HepG2 (cell line): ENCODE results near the gene FAM222B. TPM values are rescaled to one million over a fixed set of nuclear protein-coding genes. Genes with fewer than 3 reads are reported as not detected.

Source experiments
- BRD4 ChIP-seq: sonication (generic); formaldehyde crosslinking; IDR thresholded peaks from 2 replicates; pipeline ENCODE4 v1.4.0; 2020; ENCODE audit warnings: missing genetic modification reagents
- CBX2 ChIP-seq, 2 experiments: fragments of 200-600 bp in 1 of 2; sonication (generic); formaldehyde crosslinking in 1 of 2; IDR thresholded peaks; 2 replicates each; pipeline versions ENCODE4 v1.7.0 to v1.8.1; 2018 to 2022; ENCODE audit warnings: low read depth in 2 of 2, low read length in 1 of 2, mild to moderate bottlenecking in 1 of 2, missing genetic modification reagents in 1 of 2
- CEBPB ChIP-seq: IDR thresholded peaks from 2 replicates; pipeline ENCODE4 v1.6.1; 2011; ENCODE audit warnings: low read depth, low read length, improper control_type of control experiment, borderline replicate concordance
- CEBPG ChIP-seq: IDR thresholded peaks from 2 replicates; pipeline ENCODE4 v1.6.1; 2016
- GATAD2A ChIP-seq: IDR thresholded peaks from 2 replicates; pipeline ENCODE4 v1.6.1; 2016
- ISL2 ChIP-seq: sonication (generic); formaldehyde crosslinking; IDR thresholded peaks from 2 replicates; pipeline ENCODE4 v1.5.0; 2020; ENCODE audit warnings: missing genetic modification reagents
- JARID2 ChIP-seq: sonication (generic); formaldehyde crosslinking; IDR thresholded peaks from 2 replicates; pipeline ENCODE4 v1.8.1; 2023; ENCODE audit warnings: missing genetic modification reagents, inconsistent platforms; ENCODE audit not compliant: insufficient replicate concordance
- KAT2B ChIP-seq: fragments of 150-350 bp; IDR thresholded peaks from 2 replicates; pipeline ENCODE4 v1.6.1; 2014; ENCODE audit warnings: low read depth, low read length, borderline replicate concordance
- NAIF1 ChIP-seq: sonication (generic); formaldehyde crosslinking; IDR thresholded peaks from 2 replicates; pipeline ENCODE4 v1.5.0; 2020; ENCODE audit warnings: mild to moderate bottlenecking, missing genetic modification reagents, borderline replicate concordance
- TBX3 ChIP-seq: fragments of 450-650 bp; IDR thresholded peaks from 2 replicates; pipeline ENCODE4 v1.6.1; 2017; ENCODE audit warnings: antibody characterized with exemption, mild to moderate bottlenecking, inconsistent platforms, borderline replicate concordance
- TRIM24 ChIP-seq: sonication (generic); formaldehyde crosslinking; IDR thresholded peaks from 2 replicates; pipeline ENCODE4 v1.8.0; 2022; ENCODE audit warnings: mild to moderate bottlenecking, missing genetic modification reagents
- ZC3H4 ChIP-seq: sonication (generic); formaldehyde crosslinking; IDR thresholded peaks from 2 replicates; pipeline ENCODE4 v1.4.0; 2020; ENCODE audit warnings: missing genetic modification reagents, borderline replicate concordance
- ZFP90 ChIP-seq: sonication (generic); formaldehyde crosslinking; IDR thresholded peaks from 2 replicates; pipeline ENCODE4 v1.8.0; 2022; ENCODE audit warnings: missing genetic modification reagents, mild to moderate bottlenecking, inconsistent platforms, borderline replicate concordance
- ZMYM3 ChIP-seq: sonication (generic); formaldehyde crosslinking; IDR thresholded peaks from 2 replicates; pipeline ENCODE4 v1.5.1; 2020; ENCODE audit warnings: mild to moderate bottlenecking, missing genetic modification reagents
- ZNF317 ChIP-seq: sonication (generic); formaldehyde crosslinking; IDR thresholded peaks from 2 replicates; pipeline ENCODE4 v1.5.0; 2020; ENCODE audit warnings: mild to moderate bottlenecking, missing genetic modification reagents
- ZNF547 ChIP-seq: sonication (generic); formaldehyde crosslinking; IDR thresholded peaks from 2 replicates; pipeline ENCODE4 v1.5.1; 2020; ENCODE audit warnings: mild to moderate bottlenecking, missing genetic modification reagents
- ZNF775 ChIP-seq: sonication (generic); formaldehyde crosslinking; IDR thresholded peaks from 2 replicates; pipeline ENCODE4 v1.4.0; 2020; ENCODE audit warnings: missing genetic modification reagents, mild to moderate bottlenecking, moderate library complexity, borderline replicate concordance
- polyA plus RNA-seq, 8 experiments: library from polyadenylated mRNA; depleted of rRNA in 3 of 8; stranded (reverse) in 7 of 8; unstranded in 1 of 8; fragments of >200 nt; fragmentation: Illumina TruSeq in 4 of 8; extraction: Trizol in 4 of 8; gene quantifications; 2 replicates each; pipeline versions ENCODE4 v1.2.1 to v1.2.3, GENCODE V29; 2011 to 2016; ENCODE audit warnings: low read depth in 4 of 8, missing spikeins in 1 of 8, mixed read lengths in 1 of 8; ENCODE audit not compliant: insufficient read depth in 1 of 8
- total RNA-seq, 5 experiments: library from RNA; depleted of rRNA; stranded (reverse); fragments of >200 nt; fragmentation: Illumina TruSeq; extraction: Trizol; gene quantifications; 2 replicates each; pipeline ENCODE4 v1.2.3, GENCODE V29; 2016; ENCODE audit warnings: low read depth in 1 of 5
- TF ChIP-seq, protein P1 (sequence below), 2 experiments: sonication (generic) in 1 of 2; formaldehyde crosslinking in 1 of 2; IDR thresholded peaks; 2 replicates each; pipeline versions ENCODE4 v1.4.0 to v1.6.1; 2016 to 2020; ENCODE audit warnings: borderline replicate concordance in 1 of 2, low read depth in 1 of 2, mild to moderate bottlenecking in 1 of 2, missing genetic modification reagents in 1 of 2
- TF ChIP-seq, protein P2 (sequence below): IDR thresholded peaks from 2 replicates; pipeline ENCODE4 v1.6.1; 2012; ENCODE audit warnings: low read length, improper control_type of control experiment
- TF ChIP-seq, protein P3 (sequence below): sonication (generic); formaldehyde crosslinking; IDR thresholded peaks from 2 replicates; pipeline ENCODE4 v1.4.0; 2020; ENCODE audit warnings: missing genetic modification reagents; ENCODE audit errors: not compliant biosample characterization

FAM222B gene
- total and polyA plus RNA-seq, 2 of the 13 experiments (the other 11 are each of a cell fraction or from before 2014, with no cell fraction given) = 3.5 to 7.3 TPM

DNA sequence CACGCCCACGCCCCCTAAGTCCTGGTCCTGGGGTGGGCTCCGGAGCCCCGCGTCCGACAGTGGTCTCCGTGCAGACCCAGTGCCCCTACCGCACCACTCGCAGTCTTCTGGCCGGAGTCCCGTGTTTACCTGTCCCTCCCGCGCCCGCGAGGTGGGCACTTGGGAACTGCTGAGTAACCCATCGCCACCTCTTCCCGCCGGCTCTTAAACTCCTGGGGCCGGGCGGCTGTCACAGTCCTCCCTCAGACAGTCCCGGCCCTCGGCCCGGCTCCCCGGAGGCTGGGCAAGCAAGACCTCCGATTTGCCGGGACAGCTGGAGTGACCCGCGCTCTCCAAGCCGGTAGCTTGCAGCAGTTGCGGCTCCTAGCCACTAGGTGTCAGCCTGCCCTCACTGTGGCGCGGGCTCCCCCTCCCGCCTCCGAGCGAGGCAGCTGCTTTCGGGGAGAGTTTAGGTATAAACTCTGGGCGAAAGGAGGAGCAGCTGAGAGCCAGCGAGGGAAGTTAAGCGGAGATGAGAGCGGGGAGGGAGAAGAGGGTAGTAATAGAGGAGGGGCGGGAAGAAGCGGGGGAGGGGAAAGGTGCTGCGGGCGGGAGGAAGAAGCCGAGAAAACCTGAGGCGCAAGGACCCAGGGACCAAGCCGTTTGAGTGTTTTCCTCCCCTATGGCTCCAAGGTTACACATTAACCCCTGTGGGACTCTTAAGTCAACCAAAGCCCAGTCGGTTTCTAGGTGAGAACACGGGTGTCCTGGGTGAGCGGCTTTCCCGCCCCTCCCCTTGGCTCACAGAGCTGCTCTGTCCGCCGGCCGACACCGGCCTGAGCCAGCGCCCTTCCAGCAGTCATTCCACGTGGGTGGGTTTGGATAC is 115.7 kb downstream of the FAM222B start (continued):
- TF ChIP-seq, protein P1, sequence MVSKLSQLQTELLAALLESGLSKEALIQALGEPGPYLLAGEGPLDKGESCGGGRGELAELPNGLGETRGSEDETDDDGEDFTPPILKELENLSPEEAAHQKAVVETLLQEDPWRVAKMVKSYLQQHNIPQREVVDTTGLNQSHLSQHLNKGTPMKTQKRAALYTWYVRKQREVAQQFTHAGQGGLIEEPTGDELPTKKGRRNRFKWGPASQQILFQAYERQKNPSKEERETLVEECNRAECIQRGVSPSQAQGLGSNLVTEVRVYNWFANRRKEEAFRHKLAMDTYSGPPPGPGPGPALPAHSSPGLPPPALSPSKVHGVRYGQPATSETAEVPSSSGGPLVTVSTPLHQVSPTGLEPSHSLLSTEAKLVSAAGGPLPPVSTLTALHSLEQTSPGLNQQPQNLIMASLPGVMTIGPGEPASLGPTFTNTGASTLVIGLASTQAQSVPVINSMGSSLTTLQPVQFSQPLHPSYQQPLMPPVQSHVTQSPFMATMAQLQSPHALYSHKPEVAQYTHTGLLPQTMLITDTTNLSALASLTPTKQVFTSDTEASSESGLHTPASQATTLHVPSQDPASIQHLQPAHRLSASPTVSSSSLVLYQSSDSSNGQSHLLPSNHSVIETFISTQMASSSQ (IDR thresholded peaks at IDR 0.05; ENCODE audit: low read depth) = peak; percentile 90
- TF ChIP-seq, protein P1 (CRISPR knock-in tag; IDR thresholded peaks at IDR 0.05; ENCODE audit: borderline replicate concordance) = peak; percentile 94
- TF ChIP-seq ZFP90 (no peak), BRD4 (CRISPR knock-in tag) (peak; percentile 31; the same call in 1 of the 2 replicates), CEBPB (no peak), ISL2 (CRISPR knock-in tag) (peak; percentile 20; the same call in 1 of the 2 replicates), CBX2 (IDR thresholded peaks at IDR 0.05; ENCODE audit: low read depth, low read length) (no peak), CBX2 (CRISPR knock-in tag; IDR thresholded peaks at IDR 0.05; ENCODE audit: low read depth) (no peak), ZNF317 (CRISPR knock-in tag) (no peak), TRIM24 (CRISPR knock-in tag) (no peak), KAT2B (no peak), NAIF1 (no peak), TBX3 (no peak), ZNF547 (0 out of 2 replicates have a peak, but pooled peaks have one; percentile 48), ZMYM3 (no peak), GATAD2A (CRISPR knock-in tag) (peak; percentile 56; the same call in 1 of the 2 replicates), ZC3H4 (CRISPR knock-in tag) (no peak; the same call in 1 of the 2 replicates), ZNF775 (CRISPR knock-in tag) (peak; percentile 80; the same call in 1 of the 2 replicates), CEBPG (CRISPR knock-in tag) (no peak; the same call in 1 of the 2 replicates), JARID2 (no peak)
- TF ChIP-seq, protein P2, sequence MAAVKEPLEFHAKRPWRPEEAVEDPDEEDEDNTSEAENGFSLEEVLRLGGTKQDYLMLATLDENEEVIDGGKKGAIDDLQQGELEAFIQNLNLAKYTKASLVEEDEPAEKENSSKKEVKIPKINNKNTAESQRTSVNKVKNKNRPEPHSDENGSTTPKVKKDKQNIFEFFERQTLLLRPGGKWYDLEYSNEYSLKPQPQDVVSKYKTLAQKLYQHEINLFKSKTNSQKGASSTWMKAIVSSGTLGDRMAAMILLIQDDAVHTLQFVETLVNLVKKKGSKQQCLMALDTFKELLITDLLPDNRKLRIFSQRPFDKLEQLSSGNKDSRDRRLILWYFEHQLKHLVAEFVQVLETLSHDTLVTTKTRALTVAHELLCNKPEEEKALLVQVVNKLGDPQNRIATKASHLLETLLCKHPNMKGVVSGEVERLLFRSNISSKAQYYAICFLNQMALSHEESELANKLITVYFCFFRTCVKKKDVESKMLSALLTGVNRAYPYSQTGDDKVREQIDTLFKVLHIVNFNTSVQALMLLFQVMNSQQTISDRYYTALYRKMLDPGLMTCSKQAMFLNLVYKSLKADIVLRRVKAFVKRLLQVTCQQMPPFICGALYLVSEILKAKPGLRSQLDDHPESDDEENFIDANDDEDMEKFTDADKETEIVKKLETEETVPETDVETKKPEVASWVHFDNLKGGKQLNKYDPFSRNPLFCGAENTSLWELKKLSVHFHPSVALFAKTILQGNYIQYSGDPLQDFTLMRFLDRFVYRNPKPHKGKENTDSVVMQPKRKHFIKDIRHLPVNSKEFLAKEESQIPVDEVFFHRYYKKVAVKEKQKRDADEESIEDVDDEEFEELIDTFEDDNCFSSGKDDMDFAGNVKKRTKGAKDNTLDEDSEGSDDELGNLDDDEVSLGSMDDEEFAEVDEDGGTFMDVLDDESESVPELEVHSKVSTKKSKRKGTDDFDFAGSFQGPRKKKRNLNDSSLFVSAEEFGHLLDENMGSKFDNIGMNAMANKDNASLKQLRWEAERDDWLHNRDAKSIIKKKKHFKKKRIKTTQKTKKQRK = no peak
- TF ChIP-seq, protein P3, sequence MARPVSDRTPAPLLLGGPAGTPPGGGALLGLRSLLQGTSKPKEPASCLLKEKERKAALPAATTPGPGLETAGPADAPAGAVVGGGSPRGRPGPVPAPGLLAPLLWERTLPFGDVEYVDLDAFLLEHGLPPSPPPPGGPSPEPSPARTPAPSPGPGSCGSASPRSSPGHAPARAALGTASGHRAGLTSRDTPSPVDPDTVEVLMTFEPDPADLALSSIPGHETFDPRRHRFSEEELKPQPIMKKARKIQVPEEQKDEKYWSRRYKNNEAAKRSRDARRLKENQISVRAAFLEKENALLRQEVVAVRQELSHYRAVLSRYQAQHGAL (CRISPR knock-in tag) = no peak
